ENCODE measurements around the gene ANKRD13B.

Gene ANKRD13B

DNA sequence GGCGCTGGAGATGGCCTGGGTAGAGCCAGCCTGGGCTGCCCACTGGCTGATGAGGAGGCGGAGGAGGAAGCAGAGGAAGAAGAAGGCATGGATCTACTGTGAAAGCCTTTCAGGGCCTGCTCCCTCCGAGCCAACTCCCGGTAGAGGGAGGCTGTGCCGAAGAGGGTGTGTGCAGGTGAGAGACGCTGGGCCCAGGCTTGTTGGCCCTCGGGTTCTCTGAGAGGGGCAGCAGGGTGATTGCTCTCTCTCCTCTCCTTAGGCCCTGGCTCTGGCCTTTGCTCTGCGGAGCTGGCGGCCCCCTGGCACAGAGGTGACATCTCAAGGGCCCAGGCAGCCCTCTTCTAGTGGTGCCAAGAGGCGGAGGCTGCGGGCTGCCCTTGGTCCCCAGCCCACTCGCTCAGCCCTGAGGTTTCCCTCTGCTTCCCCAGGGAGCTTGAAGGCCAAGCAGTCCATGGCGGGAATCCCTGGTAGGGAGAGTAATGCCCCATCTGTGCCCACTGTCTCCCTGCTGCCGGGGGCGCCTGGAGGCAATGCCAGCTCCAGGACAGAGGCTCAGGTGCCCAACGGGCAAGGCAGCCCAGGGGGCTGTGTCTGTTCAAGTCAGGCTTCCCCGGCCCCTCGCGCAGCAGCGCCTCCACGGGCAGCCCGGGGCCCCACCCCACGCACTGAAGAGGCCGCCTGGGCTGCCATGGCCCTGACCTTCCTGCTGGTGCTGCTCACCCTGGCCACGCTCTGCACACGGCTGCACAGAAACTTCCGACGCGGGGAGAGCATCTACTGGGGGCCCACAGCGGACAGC lies 20.9 kb upstream of the ANKRD13B start:
- Histone ChIP-seq H3K27ac (ENCODE audit: low read depth, low read length) (no peak overlapping the region), H3K27me3 (ENCODE audit: control insufficient read depth, insufficient read depth, low read length) (no peaks in the 10 kb centered on the region), H3K36me3 (ENCODE audit: control insufficient read depth, insufficient read depth, low read length) (peaks cover 23% of the 10 kb centered on the region), H3K4me1 (ENCODE audit: control insufficient read depth, insufficient read depth, low read length) (peaks cover 11% of the 10 kb centered on the region), H3K4me3 (ENCODE audit: low read length) (no peak overlapping the region), H3K9ac (ENCODE audit: low read length) (no peak overlapping the region)

DNA sequence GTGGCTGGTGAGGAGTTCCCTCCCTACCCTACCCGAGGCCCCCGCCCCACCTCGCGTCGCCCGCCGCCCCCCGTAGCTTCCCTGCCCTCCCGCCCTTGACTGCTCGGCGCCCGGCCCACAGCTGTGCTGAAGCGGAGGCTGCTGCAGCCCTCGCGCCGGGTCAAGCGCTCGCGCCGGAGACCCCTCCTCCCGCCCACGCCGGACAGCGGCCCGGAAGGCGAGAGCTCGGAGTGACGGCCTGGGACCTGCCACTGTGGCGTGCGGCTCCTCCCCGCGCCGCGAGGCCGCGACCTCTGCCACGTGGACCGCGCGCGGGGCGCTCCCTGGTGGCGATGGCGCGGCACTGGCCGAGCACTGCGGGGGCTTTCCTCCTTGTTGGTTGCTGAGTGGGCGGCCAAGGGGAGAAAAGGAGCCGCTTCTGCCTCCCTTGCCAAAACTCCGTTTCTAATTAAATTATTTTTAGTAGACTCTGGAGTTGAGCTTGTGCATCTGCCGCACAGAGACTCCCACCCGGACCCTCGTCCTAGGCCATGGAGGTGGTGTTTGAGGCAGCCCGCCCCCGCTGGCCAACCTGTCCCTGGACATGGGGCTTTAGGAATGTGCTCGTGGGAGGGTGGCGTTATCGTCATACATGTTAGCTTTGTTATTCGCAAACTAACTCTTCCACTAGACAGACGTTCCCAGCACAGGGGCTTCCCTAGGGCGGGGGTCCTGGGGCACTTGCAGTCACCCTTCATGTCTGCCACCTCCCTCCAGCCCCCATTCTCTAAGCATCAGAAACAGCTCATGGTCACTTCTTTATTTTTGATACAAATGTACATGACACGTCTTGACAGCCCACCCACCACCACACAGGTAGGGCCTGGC lies 20.0 kb upstream of the ANKRD13B start:
- Histone ChIP-seq H3K9ac (ENCODE audit: low read length) (no peak overlapping the region), H3K27ac (ENCODE audit: low read depth, low read length) (no peak overlapping the region), H3K4me3 (ENCODE audit: low read length) (no peak overlapping the region), H3K4me1 (ENCODE audit: control insufficient read depth, insufficient read depth, low read length) (peaks cover 19% of the 10 kb centered on the region), H3K27me3 (ENCODE audit: control insufficient read depth, insufficient read depth, low read length) (no peaks in the 10 kb centered on the region), H3K36me3 (ENCODE audit: control insufficient read depth, insufficient read depth, low read length) (peaks cover 24% of the 10 kb centered on the region)

DNA sequence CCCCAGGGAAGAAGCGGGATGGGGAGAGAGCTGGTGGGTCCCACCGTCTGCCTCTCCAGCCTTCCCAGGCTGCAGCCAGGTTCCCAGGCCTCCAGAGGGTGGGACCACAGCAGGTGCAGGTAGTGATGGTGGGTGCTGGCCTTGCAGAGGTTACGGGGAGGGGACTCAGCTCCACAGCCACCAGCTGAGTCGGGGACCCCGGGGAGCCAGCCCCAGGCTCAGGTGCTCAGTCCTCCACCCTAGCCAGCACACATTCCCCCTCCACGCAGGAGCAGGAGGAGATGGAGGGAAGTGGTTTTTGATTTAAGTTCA lies 19.4 kb upstream of the ANKRD13B start:
- Histone ChIP-seq H3K9ac (ENCODE audit: low read length) (no peak overlapping the region), H3K4me3 (ENCODE audit: low read length) (no peak overlapping the region), H3K4me1 (ENCODE audit: control insufficient read depth, insufficient read depth, low read length) (peaks cover 21% of the 10 kb centered on the region), H3K36me3 (ENCODE audit: control insufficient read depth, insufficient read depth, low read length) (peaks cover 26% of the 10 kb centered on the region), H3K27me3 (ENCODE audit: control insufficient read depth, insufficient read depth, low read length) (no peaks in the 10 kb centered on the region), H3K27ac (ENCODE audit: low read depth, low read length) (no peak overlapping the region)

- peaks cover 19% of the 10 kb centered on the region for H3K4me1 ChIP-seq (ENCODE audit: control insufficient read depth, insufficient read depth, low read length)
Observed at GRCh38 chr17:29573871-29574731, 18.8 kb upstream of the ANKRD13B start.

GRCh38 chr17:29574732-29575510 lies 18.0 kb upstream of the ANKRD13B start:
- Histone ChIP-seq H3K27ac (ENCODE audit: low read depth, low read length) (no peak overlapping the region), H3K4me3 (ENCODE audit: low read length) (no peak overlapping the region), H3K27me3 (ENCODE audit: control insufficient read depth, insufficient read depth, low read length) (no peaks in the 10 kb centered on the region), H3K9ac (ENCODE audit: low read length) (no peak overlapping the region), H3K36me3 (ENCODE audit: control insufficient read depth, insufficient read depth, low read length) (peaks cover 26% of the 10 kb centered on the region), H3K4me1 (ENCODE audit: control insufficient read depth, insufficient read depth, low read length) (peaks cover 13% of the 10 kb centered on the region)

More at GRCh38 chr17:29573871-29574731, 18.8 kb upstream of the ANKRD13B start:
- Histone ChIP-seq H3K27ac (ENCODE audit: low read depth, low read length) (no peak overlapping the region), H3K9ac (ENCODE audit: low read length) (no peak overlapping the region), H3K4me3 (ENCODE audit: low read length) (no peak overlapping the region), H3K27me3 (ENCODE audit: control insufficient read depth, insufficient read depth, low read length) (no peaks in the 10 kb centered on the region), H3K36me3 (ENCODE audit: control insufficient read depth, insufficient read depth, low read length) (peaks cover 26% of the 10 kb centered on the region)

DNA sequence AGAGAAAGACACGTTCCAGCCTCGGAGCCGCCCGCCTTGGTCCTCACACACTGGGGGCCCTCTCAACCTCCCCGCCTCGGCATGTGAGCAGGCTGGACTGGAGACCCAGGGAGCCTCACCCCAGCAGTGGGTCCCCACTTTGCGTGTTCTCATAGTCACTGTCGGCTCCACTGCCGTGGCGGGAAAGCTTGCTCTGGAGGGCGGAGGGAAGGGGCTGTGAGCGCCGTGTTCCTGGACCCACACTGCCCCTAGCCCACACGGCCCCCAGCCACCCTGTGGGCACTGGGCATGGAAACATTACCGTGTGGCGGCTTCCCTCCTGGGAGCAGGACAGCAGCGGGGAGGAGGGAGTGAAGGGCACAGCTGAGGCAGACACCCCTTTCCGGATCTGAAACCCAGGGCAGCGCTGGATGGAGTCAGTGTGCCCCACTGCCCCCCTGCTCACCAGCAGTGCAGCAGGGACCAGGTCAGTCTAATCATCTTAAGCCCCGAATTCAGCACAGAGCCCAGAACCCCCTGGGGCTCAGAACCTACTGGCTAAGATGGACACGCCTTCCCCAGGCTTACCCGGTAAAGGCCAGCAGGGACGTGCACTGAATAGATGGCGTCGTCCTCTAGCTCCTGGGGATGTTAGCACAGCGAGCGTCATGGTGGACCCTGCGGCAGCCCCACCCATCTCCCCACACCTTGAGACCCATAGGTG lies 17.3 kb upstream of the ANKRD13B start:
- Histone ChIP-seq H3K27ac (ENCODE audit: low read depth, low read length) (no peak overlapping the region), H3K4me3 (ENCODE audit: low read length) (no peak overlapping the region), H3K4me1 (ENCODE audit: control insufficient read depth, insufficient read depth, low read length) (peaks cover 13% of the 10 kb centered on the region), H3K9ac (ENCODE audit: low read length) (no peak overlapping the region), H3K27me3 (ENCODE audit: control insufficient read depth, insufficient read depth, low read length) (no peaks in the 10 kb centered on the region), H3K36me3 (ENCODE audit: control insufficient read depth, insufficient read depth, low read length) (peaks cover 26% of the 10 kb centered on the region)

DNA sequence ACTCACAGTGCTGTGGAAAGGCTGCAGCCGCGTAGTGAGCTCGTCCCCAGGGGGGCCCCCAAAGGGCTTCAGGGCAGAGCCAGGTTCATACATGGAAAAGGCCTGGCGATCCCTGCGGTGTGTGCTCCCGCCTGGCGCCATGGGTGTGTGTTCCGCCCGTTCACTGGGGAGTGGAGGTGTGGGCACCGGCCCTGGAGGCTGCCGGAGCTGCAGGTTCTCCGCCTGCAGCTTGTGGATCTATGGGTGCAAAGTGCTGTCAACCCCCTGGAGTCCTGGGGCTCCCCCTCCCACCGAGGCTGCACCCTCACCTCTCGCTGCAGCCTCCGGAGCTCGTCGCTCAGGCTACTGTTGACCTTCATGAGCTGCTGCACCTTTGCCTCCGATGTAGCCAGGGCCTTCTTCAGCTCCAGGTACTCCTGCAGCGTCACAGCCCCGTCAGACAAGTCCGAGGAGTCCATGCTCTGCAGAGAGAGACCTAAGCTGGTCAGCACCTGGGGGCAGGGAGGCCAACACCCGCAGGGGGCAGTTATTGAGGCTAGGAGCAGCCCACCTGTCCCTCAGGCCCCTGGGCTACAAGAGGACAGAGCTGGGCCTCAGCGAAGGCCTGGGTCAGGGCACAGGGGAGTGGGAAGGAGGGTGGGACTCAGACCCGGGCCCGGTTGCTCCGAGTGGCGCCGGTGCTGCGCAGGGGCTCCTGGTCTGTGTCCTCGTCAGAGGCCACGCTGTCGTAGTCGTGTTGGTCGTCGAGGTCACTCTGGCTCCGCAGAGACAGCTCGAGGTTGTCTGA lies 16.5 kb upstream of the ANKRD13B start:
- Histone ChIP-seq H3K36me3 (ENCODE audit: control insufficient read depth, insufficient read depth, low read length) (peaks cover 26% of the 10 kb centered on the region), H3K4me1 (ENCODE audit: control insufficient read depth, insufficient read depth, low read length) (peaks cover 13% of the 10 kb centered on the region), H3K4me3 (ENCODE audit: low read length) (no peak overlapping the region), H3K27me3 (ENCODE audit: control insufficient read depth, insufficient read depth, low read length) (no peaks in the 10 kb centered on the region), H3K9ac (ENCODE audit: low read length) (no peak overlapping the region), H3K27ac (ENCODE audit: low read depth, low read length) (no peak overlapping the region)

- H3K27ac ChIP-seq (ENCODE audit: low read depth, low read length), result no peak overlapping the region
- no peak overlapping the region for H3K9ac ChIP-seq (ENCODE audit: low read length)
- H3K36me3 ChIP-seq (ENCODE audit: control insufficient read depth, insufficient read depth, low read length), result peaks cover 23% of the 10 kb centered on the region
- H3K4me1 ChIP-seq (ENCODE audit: control insufficient read depth, insufficient read depth, low read length), result peaks cover 13% of the 10 kb centered on the region
- H3K27me3 ChIP-seq (ENCODE audit: control insufficient read depth, insufficient read depth, low read length), result no peaks in the 10 kb centered on the region
- H3K4me3 ChIP-seq (ENCODE audit: low read length), result no peak overlapping the region
Observed at GRCh38 chr17:29577001-29577370, 15.9 kb upstream of the ANKRD13B start.

DNA sequence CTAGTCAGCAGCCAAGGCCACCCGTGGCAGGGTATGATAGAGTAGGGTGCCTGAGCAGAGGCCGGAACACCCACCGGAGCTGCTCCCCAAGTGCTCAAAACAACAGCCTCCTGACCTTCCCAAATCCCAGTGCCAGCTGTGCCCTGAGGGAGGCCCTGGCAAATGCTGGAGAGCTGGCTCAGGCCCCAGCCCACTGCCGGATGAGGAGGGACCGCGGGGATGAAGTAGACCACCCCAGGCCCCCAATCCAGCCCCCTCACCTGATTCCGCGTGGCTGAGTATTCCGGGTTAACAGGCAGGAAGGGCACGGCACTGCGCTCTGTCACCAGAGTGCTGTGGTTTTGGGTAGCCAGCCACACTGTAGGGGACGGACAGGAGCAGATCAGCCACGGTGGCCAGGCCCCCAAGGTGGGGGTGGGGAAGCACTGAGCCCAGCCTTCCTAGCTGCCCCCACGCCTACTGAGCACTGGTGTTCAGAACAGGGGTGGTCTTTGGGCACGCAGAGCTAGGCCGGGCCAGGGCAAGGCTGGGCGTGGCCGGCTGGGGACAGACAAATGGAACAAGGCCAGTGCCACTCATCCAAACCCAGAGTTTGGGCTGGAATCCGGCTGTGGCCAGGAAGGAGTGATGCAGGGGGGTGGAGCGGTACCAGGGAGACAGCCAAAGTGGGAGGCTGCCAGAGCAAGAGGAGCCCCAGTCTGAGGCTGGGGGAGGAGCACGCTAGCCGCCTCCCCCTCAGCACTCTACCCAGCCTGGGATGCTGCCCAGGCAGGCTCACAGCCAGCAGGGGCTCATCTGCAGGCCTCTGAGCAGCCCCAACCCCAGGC lies 15.3 kb upstream of the ANKRD13B start:
- H3K4me1 ChIP-seq (ENCODE audit: control insufficient read depth, insufficient read depth, low read length), result peaks cover 10% of the 10 kb centered on the region
- no peaks in the 10 kb centered on the region for H3K27me3 ChIP-seq (ENCODE audit: control insufficient read depth, insufficient read depth, low read length)
- H3K9ac ChIP-seq (ENCODE audit: low read length), result no peak overlapping the region
- no peak overlapping the region for H3K4me3 ChIP-seq (ENCODE audit: low read length)
- peaks cover 23% of the 10 kb centered on the region for H3K36me3 ChIP-seq (ENCODE audit: control insufficient read depth, insufficient read depth, low read length)
- H3K27ac ChIP-seq (ENCODE audit: low read depth, low read length), result peak overlapping the region; percentile 59

- no peak overlapping the region for H3K4me3 ChIP-seq (ENCODE audit: low read length)
- H3K4me1 ChIP-seq (ENCODE audit: control insufficient read depth, insufficient read depth, low read length), result peaks cover 10% of the 10 kb centered on the region
- H3K36me3 ChIP-seq (ENCODE audit: control insufficient read depth, insufficient read depth, low read length), result peaks cover 23% of the 10 kb centered on the region
- no peak overlapping the region for H3K9ac ChIP-seq (ENCODE audit: low read length)
- no peaks in the 10 kb centered on the region for H3K27me3 ChIP-seq (ENCODE audit: control insufficient read depth, insufficient read depth, low read length)
- H3K27ac ChIP-seq (ENCODE audit: low read depth, low read length), result no peak overlapping the region
Observed at GRCh38 chr17:29578626-29579485, 14.1 kb upstream of the ANKRD13B start.
